K562 (cell line): ENCODE results near the gene BRD3. TPM values are rescaled to one million over a fixed set of nuclear protein-coding genes. Genes with fewer than 3 reads are reported as not detected.

Experiments
- BACH1 ChIP-seq: fragments of 200-800 bp; sonication (Bioruptor generic); IDR thresholded peaks from 2 replicates; pipeline ENCODE4 v1.6.1; 2016; ENCODE audit warnings: missing genetic modification characterization, missing compliant biosample characterization
- CHD4 ChIP-seq: fragments of 200-600 bp; sonication (generic); IDR thresholded peaks from 3 replicates; pipeline ENCODE4 v1.6.1; 2012; ENCODE audit warnings: low read depth, mild to moderate bottlenecking, mixed read lengths, low read length, inconsistent platforms; ENCODE audit not compliant: insufficient read depth, insufficient replicate concordance, poor library complexity, severe bottlenecking
- JUN ChIP-seq, 2 experiments: sonication (generic) in 1 of 2; formaldehyde crosslinking in 1 of 2; IDR thresholded peaks; 2 replicates each; pipeline versions ENCODE4 v1.6.1 to v1.8.0; 2012 to 2022; ENCODE audit warnings: borderline replicate concordance in 2 of 2, mild to moderate bottlenecking in 2 of 2, improper control_type of control experiment in 1 of 2, low read depth in 1 of 2, low read length in 1 of 2, missing genetic modification reagents in 1 of 2
- MAFG ChIP-seq: fragments of 450-650 bp; conservative IDR thresholded peaks from 2 replicates; pipeline ENCODE4 v1.6.1; 2016; ENCODE audit warnings: missing genetic modification characterization, missing compliant biosample characterization
- NFE2 ChIP-seq: IDR thresholded peaks from 2 replicates; pipeline ENCODE4 v1.6.1; 2014; ENCODE audit warnings: antibody characterized with exemption, low read depth
- RNF2 ChIP-seq: sonication (generic); IDR thresholded peaks from 2 replicates; pipeline ENCODE4 v1.6.1; 2016
- SREBF2 ChIP-seq: sonication (generic); formaldehyde crosslinking; IDR thresholded peaks from 2 replicates; pipeline ENCODE4 v1.4.0; 2020; ENCODE audit warnings: mild to moderate bottlenecking, missing genetic modification reagents
- ZNF165 ChIP-seq: fragments of 250-450 bp; sonication (Bioruptor Pico); IDR thresholded peaks from 2 replicates; pipeline ENCODE4 v1.4.0; 2020; ENCODE audit warnings: borderline replicate concordance
- ZNF707 ChIP-seq: fragments of 250-450 bp; sonication (Bioruptor Pico); conservative IDR thresholded peaks from 2 replicates; pipeline ENCODE4 v1.8.0; 2022; ENCODE audit warnings: inconsistent platforms, mild to moderate bottlenecking, moderate library complexity
- polyA plus RNA-seq, 8 experiments: library from polyadenylated mRNA; depleted of rRNA in 4 of 8; stranded (reverse) in 5 of 8; unstranded in 3 of 8; fragments of >200 nt; fragmentation: Nextera tagmentation in 2 of 8; fragmentation: Illumina TruSeq in 1 of 8; extraction: Ambion mirVana in 2 of 8; extraction: Trizol in 1 of 8; gene quantifications; 2 replicates each; pipeline versions ENCODE4 v1.2.1 to v1.2.3, GENCODE V29; 2011 to 2014; ENCODE audit warnings: inconsistent platforms in 1 of 8, missing spikeins in 1 of 8
- total RNA-seq, 7 experiments: library from RNA; depleted of rRNA in 6 of 7; stranded (reverse); fragments of >200 nt in 6 of 7; fragmentation: Illumina TruSeq in 2 of 7; extraction: Trizol in 2 of 7; gene quantifications; 2 replicates each; pipeline versions ENCODE4 v1.2.1 to v1.2.3, GENCODE V29; 2011 to 2021; ENCODE audit warnings: low replicate concordance in 1 of 7
- TF ChIP-seq, protein P1 (sequence below): fragments of 450-650 bp; formaldehyde crosslinking; IDR thresholded peaks from 2 replicates; pipeline ENCODE4 v1.4.0; 2022; ENCODE audit warnings: missing genetic modification characterization
- TF ChIP-seq, protein P2 (sequence below), 2 experiments: fragments of 450-650 bp in 1 of 2; sonication (generic) in 1 of 2; formaldehyde crosslinking in 1 of 2; IDR thresholded peaks; 2 replicates each; pipeline versions ENCODE4 v1.7.1 to v1.9.0; 2016 to 2022; ENCODE audit warnings: inconsistent platforms in 1 of 2, mild to moderate bottlenecking in 1 of 2, missing genetic modification reagents in 1 of 2

BRD3 gene
- total and polyA plus RNA-seq, 9 of the 15 experiments (the other 6 are each of a cell fraction or from before 2014, with no cell fraction given) = 0.82 to 37.1 (median 4.2) TPM

DNA sequence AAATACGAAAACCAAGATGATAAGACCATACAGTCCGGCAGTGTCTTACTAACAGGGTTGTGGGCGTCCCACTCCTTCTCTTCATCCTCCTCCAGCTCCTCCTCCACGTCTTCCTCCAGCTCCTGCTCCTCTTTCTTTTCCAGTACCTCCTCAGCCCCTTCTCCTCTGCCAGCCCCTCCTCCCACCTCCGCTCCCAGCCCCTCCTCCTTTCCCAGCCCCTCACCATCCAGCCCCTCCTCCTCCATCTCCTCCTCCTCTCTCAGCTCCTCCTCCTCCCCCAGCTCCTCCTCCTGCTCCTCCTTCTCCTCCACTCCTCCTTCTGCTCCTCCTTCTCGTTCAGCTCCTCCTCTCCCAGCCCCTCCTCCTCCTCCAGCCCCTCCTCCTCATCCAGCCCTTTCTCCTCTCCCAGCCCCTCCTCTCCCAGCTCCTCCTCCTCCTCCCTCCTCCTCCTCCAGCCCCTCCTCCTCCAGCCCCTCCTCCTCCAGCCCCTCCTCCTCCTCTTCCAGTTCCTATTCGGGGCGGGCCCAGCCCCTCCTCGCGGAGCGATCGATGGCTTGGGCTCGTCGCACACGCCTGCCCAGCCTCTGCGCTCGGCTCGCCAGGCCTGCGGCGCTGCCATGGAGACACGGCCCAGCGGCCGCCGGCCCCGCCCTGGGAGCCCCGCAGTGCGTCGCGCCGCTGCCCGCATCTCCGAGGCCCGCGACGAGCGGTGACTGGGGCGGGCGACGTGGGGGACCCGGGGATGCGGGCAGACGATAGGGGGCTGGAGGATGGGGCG lies 42.8 kb downstream of the BRD3 start, which contains the start of gene BRD3OS (continued):
- TF ChIP-seq, protein P1, sequence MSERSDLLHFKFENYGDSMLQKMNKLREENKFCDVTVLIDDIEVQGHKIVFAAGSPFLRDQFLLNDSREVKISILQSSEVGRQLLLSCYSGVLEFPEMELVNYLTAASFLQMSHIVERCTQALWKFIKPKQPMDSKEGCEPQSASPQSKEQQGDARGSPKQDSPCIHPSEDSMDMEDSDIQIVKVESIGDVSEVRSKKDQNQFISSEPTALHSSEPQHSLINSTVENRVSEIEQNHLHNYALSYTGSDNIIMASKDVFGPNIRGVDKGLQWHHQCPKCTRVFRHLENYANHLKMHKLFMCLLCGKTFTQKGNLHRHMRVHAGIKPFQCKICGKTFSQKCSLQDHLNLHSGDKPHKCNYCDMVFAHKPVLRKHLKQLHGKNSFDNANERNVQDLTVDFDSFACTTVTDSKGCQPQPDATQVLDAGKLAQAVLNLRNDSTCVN (CRISPR knock-in tag) = peak; percentile 67; the same call in 1 of the 2 replicates
- TF ChIP-seq CHD4 (no peak), ZNF707 (no peak), JUN (IDR thresholded peaks at IDR 0.05; ENCODE audit: borderline replicate concordance, low read depth, low read length) (no peak), JUN (CRISPR knock-in tag; IDR thresholded peaks at IDR 0.05; ENCODE audit: borderline replicate concordance) (no peak), MAFG (no peak), ZNF165 (CRISPR knock-in tag) (no peak), NFE2 (no peak), BACH1 (tag) (no peak), RNF2 (no peak), SREBF2 (no peak)
- TF ChIP-seq, protein P2, sequence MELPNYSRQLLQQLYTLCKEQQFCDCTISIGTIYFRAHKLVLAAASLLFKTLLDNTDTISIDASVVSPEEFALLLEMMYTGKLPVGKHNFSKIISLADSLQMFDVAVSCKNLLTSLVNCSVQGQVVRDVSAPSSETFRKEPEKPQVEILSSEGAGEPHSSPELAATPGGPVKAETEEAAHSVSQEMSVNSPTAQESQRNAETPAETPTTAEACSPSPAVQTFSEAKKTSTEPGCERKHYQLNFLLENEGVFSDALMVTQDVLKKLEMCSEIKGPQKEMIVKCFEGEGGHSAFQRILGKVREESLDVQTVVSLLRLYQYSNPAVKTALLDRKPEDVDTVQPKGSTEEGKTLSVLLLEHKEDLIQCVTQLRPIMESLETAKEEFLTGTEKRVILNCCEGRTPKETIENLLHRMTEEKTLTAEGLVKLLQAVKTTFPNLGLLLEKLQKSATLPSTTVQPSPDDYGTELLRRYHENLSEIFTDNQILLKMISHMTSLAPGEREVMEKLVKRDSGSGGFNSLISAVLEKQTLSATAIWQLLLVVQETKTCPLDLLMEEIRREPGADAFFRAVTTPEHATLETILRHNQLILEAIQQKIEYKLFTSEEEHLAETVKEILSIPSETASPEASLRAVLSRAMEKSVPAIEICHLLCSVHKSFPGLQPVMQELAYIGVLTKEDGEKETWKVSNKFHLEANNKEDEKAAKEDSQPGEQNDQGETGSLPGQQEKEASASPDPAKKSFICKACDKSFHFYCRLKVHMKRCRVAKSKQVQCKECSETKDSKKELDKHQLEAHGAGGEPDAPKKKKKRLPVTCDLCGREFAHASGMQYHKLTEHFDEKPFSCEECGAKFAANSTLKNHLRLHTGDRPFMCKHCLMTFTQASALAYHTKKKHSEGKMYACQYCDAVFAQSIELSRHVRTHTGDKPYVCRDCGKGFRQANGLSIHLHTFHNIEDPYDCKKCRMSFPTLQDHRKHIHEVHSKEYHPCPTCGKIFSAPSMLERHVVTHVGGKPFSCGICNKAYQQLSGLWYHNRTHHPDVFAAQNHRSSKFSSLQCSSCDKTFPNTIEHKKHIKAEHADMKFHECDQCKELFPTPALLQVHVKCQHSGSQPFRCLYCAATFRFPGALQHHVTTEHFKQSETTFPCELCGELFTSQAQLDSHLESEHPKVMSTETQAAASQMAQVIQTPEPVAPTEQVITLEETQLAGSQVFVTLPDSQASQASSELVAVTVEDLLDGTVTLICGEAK (IDR thresholded peaks at IDR 0.05) = peak; percentile 32; the same call in 1 of the 2 replicates
- TF ChIP-seq, protein P2 (CRISPR knock-in tag; IDR thresholded peaks at IDR 0.05) = no peak
